Measurements from ENCODE around the gene ABCG8.
A peak's percentile ranks its signal among the peaks of the same experiment; 100 is the strongest.

The ABCG8 gene

DNA sequence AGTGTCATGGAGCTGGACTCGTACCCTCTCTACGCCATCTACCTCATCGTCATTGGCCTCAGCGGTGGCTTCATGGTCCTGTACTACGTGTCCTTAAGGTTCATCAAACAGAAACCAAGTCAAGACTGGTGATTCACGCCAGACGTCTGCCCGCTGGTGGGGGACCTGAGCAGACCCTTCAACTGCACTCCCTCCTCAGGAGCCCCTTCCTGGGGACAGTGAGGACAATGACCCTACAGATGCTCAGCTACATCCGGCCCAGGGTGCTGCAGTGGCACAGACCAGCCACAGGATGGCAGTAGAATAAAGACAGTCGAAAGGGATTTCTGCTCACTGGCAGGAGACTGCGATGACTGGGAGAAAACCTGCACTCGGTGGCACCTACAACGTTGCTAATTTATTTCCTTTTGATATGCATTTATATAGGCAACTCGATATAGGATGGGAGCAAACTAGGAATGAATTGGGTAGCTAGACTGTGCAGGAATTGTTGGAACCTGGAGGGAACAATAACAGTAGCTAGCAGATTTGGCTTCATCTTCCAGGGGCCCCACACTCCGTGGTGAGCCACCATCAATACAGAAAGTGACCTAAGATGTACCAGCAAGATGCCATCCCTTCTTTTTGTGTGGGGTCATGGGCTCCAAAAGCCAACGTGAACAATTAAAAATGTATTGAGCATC, 39.2 kb downstream of the ABCG8 start:
- peaks cover 6% of the 10 kb centered on the region for H3K4me1 Mint-ChIP-seq (ENCODE audit: low read depth)
- no peaks in the 10 kb centered on the region for H3K9me3 Mint-ChIP-seq (ENCODE audit: low read depth)
- peaks cover 14% of the 10 kb centered on the region for H3K27me3 Mint-ChIP-seq
- no peak overlapping the region for H3K27ac Mint-ChIP-seq
- H3K4me3 Mint-ChIP-seq, result no peak overlapping the region
- H3K36me3 Mint-ChIP-seq, result no peaks in the 10 kb centered on the region

DNA sequence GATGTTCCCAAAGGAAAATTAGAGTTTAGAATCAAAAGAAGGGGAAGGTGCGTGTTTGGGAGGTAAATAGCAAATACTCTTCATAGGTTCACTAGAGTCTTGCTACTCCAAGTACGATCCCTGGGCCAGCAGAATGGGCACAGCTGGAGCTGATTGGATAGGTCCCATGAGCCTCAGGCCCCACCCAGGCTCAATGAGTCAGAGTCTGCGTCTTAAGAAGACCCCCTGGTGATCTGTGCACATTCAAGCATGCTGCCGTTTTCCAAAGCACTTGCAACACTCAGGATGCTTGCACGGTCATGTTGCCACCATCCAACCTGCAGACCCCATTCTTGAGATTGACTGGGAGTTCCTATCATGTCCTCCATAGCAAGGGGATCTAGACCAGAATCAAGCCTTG, 40.5 kb downstream of the ABCG8 start:
- no peaks in the 10 kb centered on the region for H3K9me3 Mint-ChIP-seq (ENCODE audit: low read depth)
- peaks cover 6% of the 10 kb centered on the region for H3K4me1 Mint-ChIP-seq (ENCODE audit: low read depth)
- H3K36me3 Mint-ChIP-seq, result peaks cover 2% of the 10 kb centered on the region
- H3K27ac Mint-ChIP-seq, result no peak overlapping the region
- peaks cover 9% of the 10 kb centered on the region for H3K27me3 Mint-ChIP-seq
- H3K4me3 Mint-ChIP-seq, result no peak overlapping the region

DNA sequence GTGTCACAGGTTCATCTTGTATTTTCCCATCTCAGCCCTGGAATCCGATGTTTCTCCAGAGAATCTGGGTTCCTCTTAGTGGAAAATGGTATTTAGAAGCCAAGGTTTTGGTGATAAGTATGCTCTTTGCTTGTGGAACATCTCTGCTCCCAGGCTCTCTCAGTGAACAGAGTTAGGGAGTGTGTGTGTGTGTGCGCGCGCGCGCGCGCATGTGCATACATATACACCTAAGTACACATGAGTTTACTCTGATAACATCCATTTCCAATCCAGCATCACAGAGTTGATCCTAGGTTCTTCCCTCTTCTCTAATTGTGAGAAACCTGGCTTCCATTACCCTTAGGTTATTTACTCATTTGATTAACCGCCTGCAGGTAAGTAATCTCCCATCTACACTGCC, 41.7 kb downstream of the ABCG8 start:
- Mint-ChIP-seq H3K4me1 (ENCODE audit: low read depth) (peaks cover 6% of the 10 kb centered on the region), H3K9me3 (ENCODE audit: low read depth) (no peaks in the 10 kb centered on the region), H3K27me3 (peaks cover 9% of the 10 kb centered on the region), H3K4me3 (no peak overlapping the region), H3K36me3 (peaks cover 2% of the 10 kb centered on the region), H3K27ac (no peak overlapping the region)

DNA sequence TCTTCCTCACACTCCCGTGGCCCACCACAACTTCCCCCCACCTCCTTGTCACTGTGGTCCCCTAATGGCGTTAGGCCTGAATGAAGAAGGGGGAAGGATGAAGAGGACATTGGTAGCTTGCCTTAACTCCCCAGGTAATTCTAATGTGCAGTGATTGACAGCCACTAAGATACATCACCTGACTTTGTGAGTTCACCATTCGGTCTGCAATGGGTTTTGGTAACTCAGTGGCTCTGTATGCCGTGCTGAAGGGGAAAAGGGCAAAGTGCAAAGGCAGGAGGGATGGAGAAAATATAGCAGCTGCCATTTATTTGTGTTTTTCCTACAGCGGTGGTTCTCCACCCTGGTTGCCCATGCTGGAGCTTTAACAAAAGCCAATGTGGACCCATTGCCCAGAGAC, 42.2 kb downstream of the ABCG8 start:
- H3K36me3 Mint-ChIP-seq, result peaks cover 2% of the 10 kb centered on the region
- peaks cover 9% of the 10 kb centered on the region for H3K27me3 Mint-ChIP-seq
- no peak overlapping the region for H3K27ac Mint-ChIP-seq
- H3K4me3 Mint-ChIP-seq, result no peak overlapping the region
- H3K4me1 Mint-ChIP-seq (ENCODE audit: low read depth), result peaks cover 6% of the 10 kb centered on the region
- no peaks in the 10 kb centered on the region for H3K9me3 Mint-ChIP-seq (ENCODE audit: low read depth)

DNA sequence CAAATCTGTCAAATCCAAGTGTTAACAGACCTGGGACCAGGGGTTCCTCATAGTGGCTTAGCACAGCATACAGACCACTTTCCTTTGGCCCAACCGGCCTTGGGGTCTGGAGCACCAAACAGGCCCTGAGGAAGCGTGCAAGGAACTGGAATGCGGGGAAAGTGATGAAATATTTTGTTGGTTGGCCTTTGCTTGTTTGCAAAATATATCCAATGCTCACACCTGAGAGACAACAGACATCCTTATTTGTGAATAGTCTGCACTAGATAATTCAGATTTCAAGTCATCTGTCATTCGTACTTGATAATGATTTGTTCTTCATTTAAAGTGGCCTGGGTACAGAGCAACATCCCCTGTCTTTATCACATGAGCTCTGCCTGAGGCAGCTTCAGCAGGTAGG, 43.5 kb downstream of the ABCG8 start:
- Mint-ChIP-seq H3K36me3 (peaks cover 9% of the 10 kb centered on the region), H3K9me3 (ENCODE audit: low read depth) (no peaks in the 10 kb centered on the region), H3K4me3 (no peak overlapping the region), H3K27me3 (no peaks in the 10 kb centered on the region), H3K27ac (no peak overlapping the region), H3K4me1 (ENCODE audit: low read depth) (peaks cover 6% of the 10 kb centered on the region)

DNA sequence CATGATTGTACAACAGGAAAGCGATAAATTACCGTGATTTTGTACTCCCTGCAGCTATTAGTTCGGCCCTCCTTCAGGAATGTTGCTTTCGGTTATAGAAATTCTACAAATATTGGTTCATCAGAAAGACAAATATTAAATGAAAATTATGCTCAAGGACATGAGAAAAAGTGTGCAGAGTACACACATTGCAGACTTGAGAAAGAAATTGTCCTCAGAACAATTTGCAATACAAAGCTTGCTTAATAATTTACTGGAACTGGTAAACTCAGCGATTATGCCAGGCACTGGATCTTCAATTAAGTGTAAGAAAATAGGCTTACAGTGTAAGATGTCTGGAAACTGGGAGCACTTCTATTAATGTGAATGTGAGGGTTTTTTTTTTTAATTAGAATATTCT, 45.9 kb downstream of the ABCG8 start:
- Mint-ChIP-seq H3K36me3 (peaks cover 24% of the 10 kb centered on the region), H3K27me3 (no peaks in the 10 kb centered on the region), H3K4me3 (no peak overlapping the region), H3K4me1 (ENCODE audit: low read depth) (no peaks in the 10 kb centered on the region), H3K9me3 (ENCODE audit: low read depth) (no peaks in the 10 kb centered on the region), H3K27ac (no peak overlapping the region)

DNA sequence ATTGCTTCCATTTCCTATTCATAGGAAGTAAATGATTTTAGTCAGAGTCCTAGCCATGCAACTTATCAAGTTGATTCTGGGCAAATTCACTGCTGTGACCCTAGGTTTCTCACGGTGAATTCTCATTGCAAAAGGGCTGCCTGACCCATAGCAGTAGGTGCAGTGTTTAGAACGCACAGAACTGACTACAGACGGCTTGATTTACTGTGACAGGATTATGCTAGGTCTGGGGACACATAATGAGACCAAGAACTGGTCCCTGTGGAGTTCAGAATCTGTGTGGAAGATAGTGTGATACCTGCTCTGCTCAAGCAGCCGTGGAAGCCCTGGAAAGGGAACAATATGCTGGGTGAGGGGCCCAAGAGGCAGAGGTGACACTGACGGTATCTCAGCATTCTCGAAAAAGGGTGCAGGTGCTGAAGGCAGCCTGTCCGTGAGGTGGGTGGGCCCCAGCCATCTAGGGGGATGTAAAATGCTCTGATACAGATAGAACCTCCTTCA, 46.4 kb downstream of the ABCG8 start:
- Mint-ChIP-seq H3K36me3 (peaks cover 24% of the 10 kb centered on the region), H3K27ac (no peak overlapping the region), H3K27me3 (no peaks in the 10 kb centered on the region), H3K9me3 (ENCODE audit: low read depth) (no peaks in the 10 kb centered on the region), H3K4me1 (ENCODE audit: low read depth) (no peaks in the 10 kb centered on the region), H3K4me3 (no peak overlapping the region)

DNA sequence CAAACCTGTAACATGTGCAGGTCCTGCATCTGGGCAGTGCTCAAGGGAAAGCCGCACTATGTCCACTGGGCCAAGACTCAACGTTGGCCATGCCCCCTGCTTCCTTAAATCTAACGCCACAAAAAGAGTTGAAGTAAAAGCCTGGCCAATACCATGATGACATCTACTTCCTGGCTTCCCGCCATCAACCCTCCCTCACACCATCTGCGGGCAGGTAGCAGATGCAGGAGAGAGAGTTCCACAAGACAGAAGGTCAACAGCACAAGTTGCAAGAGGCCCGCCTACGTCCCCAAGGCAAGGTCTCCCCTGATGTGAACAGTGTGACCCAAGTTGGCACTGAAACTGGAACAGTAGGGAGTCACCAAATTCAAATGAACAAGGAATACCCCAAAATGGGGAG, 48.4 kb downstream of the ABCG8 start:
- H3K36me3 Mint-ChIP-seq, result peaks cover 30% of the 10 kb centered on the region

DNA sequence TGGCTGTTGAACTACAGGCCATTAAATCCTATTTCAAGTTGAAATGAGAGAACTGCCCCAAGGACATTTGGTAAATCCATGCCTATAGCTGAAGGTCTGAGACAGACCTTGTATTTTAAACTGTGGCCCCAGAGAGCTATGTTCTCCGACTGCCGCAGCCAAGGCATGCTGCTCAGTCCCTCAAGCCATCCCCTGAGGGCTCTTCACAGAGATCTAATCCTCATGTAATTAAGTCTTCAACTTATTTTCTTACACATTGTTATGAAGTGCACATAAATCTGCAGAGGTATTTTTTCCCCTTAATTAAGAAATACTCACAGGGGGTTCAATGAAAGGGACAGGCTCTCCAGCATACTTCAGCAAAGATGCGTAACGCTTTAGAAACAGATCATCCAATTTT, 50.6 kb downstream of the ABCG8 start:
- H3K4me1 Mint-ChIP-seq (ENCODE audit: low read depth), result no peaks in the 10 kb centered on the region
- H3K36me3 Mint-ChIP-seq, result peaks cover 30% of the 10 kb centered on the region
- no peaks in the 10 kb centered on the region for H3K27me3 Mint-ChIP-seq
- H3K9me3 Mint-ChIP-seq (ENCODE audit: low read depth), result no peaks in the 10 kb centered on the region
- no peak overlapping the region for H3K27ac Mint-ChIP-seq
- H3K4me3 Mint-ChIP-seq, result no peak overlapping the region

More for the DNA sequence above, 48.4 kb downstream of the ABCG8 start:
- peak overlapping the region; percentile 50 for H3K27ac Mint-ChIP-seq
- H3K9me3 Mint-ChIP-seq (ENCODE audit: low read depth), result no peaks in the 10 kb centered on the region
- no peaks in the 10 kb centered on the region for H3K4me1 Mint-ChIP-seq (ENCODE audit: low read depth)
- H3K27me3 Mint-ChIP-seq, result no peaks in the 10 kb centered on the region
- H3K4me3 Mint-ChIP-seq, result no peak overlapping the region

DNA sequence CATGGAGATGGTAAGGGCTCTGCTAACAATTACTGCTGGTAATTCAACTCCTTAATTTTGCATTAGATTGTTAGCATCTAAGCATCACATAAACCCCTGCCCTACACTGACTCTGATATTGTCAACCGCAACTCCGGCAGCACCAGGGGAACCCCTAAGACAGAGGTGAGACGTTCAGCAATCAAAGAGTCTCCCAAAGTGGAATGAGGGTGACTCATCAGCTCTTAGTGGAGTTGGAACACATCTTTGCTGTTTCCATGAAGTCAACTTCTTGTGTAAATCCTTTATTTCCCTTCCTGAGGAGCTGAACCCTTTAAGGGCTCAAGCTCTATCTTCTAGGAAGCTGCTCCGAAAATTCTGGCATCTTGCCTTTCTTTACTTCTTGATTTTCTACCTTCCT, 52.1 kb downstream of the ABCG8 start:
- Mint-ChIP-seq H3K27ac (no peak overlapping the region), H3K27me3 (no peaks in the 10 kb centered on the region), H3K9me3 (ENCODE audit: low read depth) (no peaks in the 10 kb centered on the region), H3K4me1 (ENCODE audit: low read depth) (no peaks in the 10 kb centered on the region), H3K4me3 (no peak overlapping the region), H3K36me3 (peaks cover 30% of the 10 kb centered on the region)

DNA sequence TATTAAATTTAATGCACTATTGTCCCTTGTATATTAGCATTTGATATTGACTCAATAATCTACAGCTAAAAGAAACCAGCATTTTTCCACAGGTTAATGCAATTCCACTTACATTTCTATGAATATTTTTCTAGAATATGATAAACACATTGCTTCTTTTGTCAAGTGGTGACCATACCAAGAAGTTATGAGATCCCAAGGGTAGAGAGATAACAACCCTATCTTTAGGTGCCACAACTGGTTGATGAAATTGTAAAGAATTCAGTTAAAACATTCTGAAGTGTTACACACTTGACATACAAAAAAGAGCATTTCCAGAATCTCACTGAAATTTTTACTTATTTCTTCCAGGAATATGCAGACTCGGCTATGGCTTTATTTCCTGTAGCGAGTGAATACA, 56.0 kb downstream of the ABCG8 start:
- no peak overlapping the region for H3K4me3 Mint-ChIP-seq
- H3K9me3 Mint-ChIP-seq (ENCODE audit: low read depth), result no peaks in the 10 kb centered on the region
- H3K36me3 Mint-ChIP-seq, result peaks cover 16% of the 10 kb centered on the region
- H3K27ac Mint-ChIP-seq, result no peak overlapping the region
- no peaks in the 10 kb centered on the region for H3K4me1 Mint-ChIP-seq (ENCODE audit: low read depth)
- no peaks in the 10 kb centered on the region for H3K27me3 Mint-ChIP-seq

DNA sequence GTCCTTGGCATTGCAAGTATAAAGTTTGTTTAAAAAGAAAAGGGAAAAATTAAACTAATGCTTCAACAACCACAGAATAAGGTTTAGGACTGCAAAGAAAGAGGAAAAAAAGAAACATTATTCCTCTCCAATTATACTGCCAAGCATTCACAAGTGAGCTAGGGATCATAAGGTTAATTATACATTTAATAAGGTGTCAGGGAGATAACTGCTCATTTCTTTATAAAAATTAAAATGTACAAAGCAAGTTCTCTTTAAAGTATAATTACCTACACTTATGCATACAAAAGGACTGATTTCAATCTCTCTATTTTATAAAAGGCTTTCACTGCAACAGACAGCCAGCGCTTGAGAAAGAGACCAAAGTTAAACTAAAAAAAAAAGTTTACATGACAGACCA, 58.1 kb downstream of the ABCG8 start:
- Mint-ChIP-seq H3K36me3 (peaks cover 10% of the 10 kb centered on the region), H3K9me3 (ENCODE audit: low read depth) (no peaks in the 10 kb centered on the region), H3K4me3 (no peak overlapping the region), H3K27ac (no peak overlapping the region), H3K27me3 (no peaks in the 10 kb centered on the region), H3K4me1 (ENCODE audit: low read depth) (no peaks in the 10 kb centered on the region)

DNA sequence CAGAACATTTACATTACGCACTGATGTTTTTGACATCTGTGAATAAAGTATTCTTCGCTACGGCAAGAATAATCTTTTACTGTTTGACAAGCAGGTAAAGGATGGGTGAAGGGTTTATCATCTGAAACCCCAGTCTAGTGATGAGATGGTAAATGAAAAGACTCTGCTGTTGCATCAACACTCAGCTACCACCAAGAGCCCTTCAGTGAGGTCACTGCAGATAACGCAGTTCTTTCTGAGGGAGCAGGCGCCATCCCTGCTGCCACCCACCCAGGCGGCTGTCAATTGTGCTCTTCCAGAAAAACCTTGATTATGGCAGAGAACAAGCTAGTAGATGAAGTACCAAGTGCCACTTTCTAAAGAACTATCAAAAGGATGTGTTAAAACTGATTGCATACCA, 58.7 kb downstream of the ABCG8 start:
- Mint-ChIP-seq H3K9me3 (ENCODE audit: low read depth) (no peaks in the 10 kb centered on the region), H3K27me3 (no peaks in the 10 kb centered on the region), H3K4me3 (no peak overlapping the region), H3K36me3 (peaks cover 8% of the 10 kb centered on the region), H3K27ac (no peak overlapping the region), H3K4me1 (ENCODE audit: low read depth) (no peaks in the 10 kb centered on the region)

DNA sequence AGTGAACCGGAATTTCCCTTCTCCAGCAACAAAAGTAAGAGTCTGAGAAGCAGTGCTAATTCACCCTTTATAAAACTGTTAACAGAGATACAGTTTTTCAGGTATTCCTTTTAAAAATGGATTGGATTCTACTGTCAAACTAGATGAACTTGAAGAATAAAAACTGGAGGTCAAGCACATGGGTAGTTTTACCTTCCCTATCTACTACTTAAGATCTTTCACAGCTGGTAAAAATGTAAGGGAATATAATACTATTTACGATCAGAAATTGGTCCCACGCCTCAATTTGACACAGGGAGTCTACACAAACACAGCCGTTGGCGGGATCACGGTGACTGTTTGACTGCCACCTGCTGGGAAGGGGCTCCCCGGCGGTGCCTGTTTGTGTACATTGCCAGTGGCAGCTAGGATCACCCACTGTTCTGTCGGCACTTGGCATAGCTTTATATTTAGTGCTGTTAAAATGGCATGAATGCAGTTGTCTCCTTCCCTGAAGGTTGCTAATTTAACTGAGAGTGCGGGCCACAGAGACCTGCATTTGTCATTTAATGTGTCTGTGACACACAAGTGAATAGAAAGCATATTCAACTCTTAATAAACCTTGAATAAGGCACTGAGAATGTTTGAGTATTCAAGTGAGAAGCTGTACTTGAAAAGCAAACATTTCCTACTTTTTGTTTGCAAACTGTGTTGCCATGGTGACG, 59.5 kb downstream of the ABCG8 start:
- Mint-ChIP-seq H3K27ac (no peak overlapping the region), H3K4me3 (no peak overlapping the region), H3K36me3 (peaks cover 8% of the 10 kb centered on the region), H3K27me3 (no peaks in the 10 kb centered on the region), H3K9me3 (ENCODE audit: low read depth) (no peaks in the 10 kb centered on the region), H3K4me1 (ENCODE audit: low read depth) (no peaks in the 10 kb centered on the region)

DNA sequence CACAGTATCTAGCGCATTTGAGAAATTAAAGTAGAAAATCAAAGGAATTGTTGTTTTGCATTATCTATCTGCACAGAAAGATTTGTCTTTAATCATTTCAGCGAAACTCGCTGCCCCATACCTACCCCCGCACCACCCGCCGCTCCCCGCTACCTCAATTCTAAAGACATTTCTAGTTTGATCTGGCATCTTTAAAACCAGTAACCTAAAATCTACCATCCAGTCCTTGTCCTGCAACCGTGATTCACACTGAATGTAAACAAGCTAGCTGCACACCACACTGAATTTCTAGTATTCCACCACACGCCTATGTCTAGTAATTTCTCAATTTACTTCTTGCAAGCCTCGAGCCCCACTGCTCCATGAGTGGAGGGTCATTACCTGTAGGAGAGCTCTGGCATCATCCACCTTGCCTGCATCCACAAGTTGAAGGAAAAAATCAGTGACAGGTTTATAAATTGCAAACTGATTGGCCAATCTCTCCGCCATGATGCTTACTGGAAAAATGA, 60.1 kb downstream of the ABCG8 start:
- H3K4me3 Mint-ChIP-seq, result no peak overlapping the region
- no peaks in the 10 kb centered on the region for H3K9me3 Mint-ChIP-seq (ENCODE audit: low read depth)
- no peaks in the 10 kb centered on the region for H3K27me3 Mint-ChIP-seq
- H3K4me1 Mint-ChIP-seq (ENCODE audit: low read depth), result no peaks in the 10 kb centered on the region
- peaks cover 8% of the 10 kb centered on the region for H3K36me3 Mint-ChIP-seq
- no peak overlapping the region for H3K27ac Mint-ChIP-seq

Measured in activated naive CD8-positive, alpha-beta T cell (primary cell).